Sigmoid colon (tissue), 4 donors: ENCODE data around the gene CD300LG.

Experiments
- CTCF ChIP-seq, 4 experiments: fragments of 450-650 bp in 3 of 4; fragments of 200-600 bp in 1 of 4; IDR thresholded peaks; one replicate each; pipeline ENCODE4 v1.5.1; 2016 to 2019; ENCODE audit warnings: antibody characterized with exemption in 4 of 4, mild to moderate bottlenecking in 3 of 4, moderate library complexity in 2 of 4
- POLR2AphosphoS5 ChIP-seq, 4 donors: sonication (generic); formaldehyde crosslinking; IDR thresholded peaks; one replicate each; pipeline ENCODE4 v1.6.1; 2017; ENCODE audit warnings: antibody characterized with exemption in 4 of 4

- TF ChIP-seq CTCF (IDR thresholded peaks at IDR 0.05) (no peak), POLR2AphosphoS5 (IDR thresholded peaks at IDR 0.05) (no peak)
Measured at GRCh38 chr17:43817826-43818225, 29.1 kb upstream of the CD300LG start.
